DND-41 (cell line): Measurements from ENCODE around the gene KCNG2.

Source experiments
- ATAC-seq: fragments of 200-7000 bp; cut with Tn5 transposase; 3 replicates; pipeline ENCODE4 v1.9.1; 2021; ENCODE audit warnings: low read depth; ENCODE audit not compliant: insufficient read depth
- DNase-seq: peaks from one replicate; pipeline ENCODE4 v3.0.0-alpha.2; 2020
- H2AFZ ChIP-seq: 2 replicates; pipeline ENCODE4 v1.6.0; 2012; ENCODE audit warnings: low read depth, low read length
- H3K27ac ChIP-seq: 2 replicates; pipeline ENCODE4 v1.5.1; 2012; ENCODE audit warnings: low read length, inconsistent platforms
- H3K27me3 ChIP-seq: fragments of 200-600 bp; sonication (generic); 2 replicates; pipeline ENCODE4 v1.6.0; 2012; ENCODE audit warnings: low read length, mild to moderate bottlenecking, inconsistent platforms; ENCODE audit not compliant: insufficient read depth, poor library complexity
- H3K36me3 ChIP-seq: 2 replicates; pipeline ENCODE4 v1.5.1; 2012; ENCODE audit warnings: low read length, inconsistent platforms; ENCODE audit not compliant: insufficient read depth
- H3K4me1 ChIP-seq: 2 replicates; pipeline ENCODE4 v1.5.1; 2012; ENCODE audit warnings: mild to moderate bottlenecking, low read length; ENCODE audit not compliant: insufficient read depth
- H3K4me2 ChIP-seq: 2 replicates; pipeline ENCODE4 v1.6.0; 2012; ENCODE audit warnings: mild to moderate bottlenecking, moderate library complexity, low read length, inconsistent platforms; ENCODE audit not compliant: insufficient read depth
- H3K4me3 ChIP-seq, 2 experiments: fragments of 200-600 bp in 1 of 2; shearing (Covaris generic) in 1 of 2; 2 replicates each; pipeline ENCODE4 v1.5.1; 2012 to 2016; ENCODE audit warnings: inconsistent platforms in 2 of 2, low read length in 2 of 2, mild to moderate bottlenecking in 2 of 2, low read depth in 1 of 2, moderate library complexity in 1 of 2
- H3K79me2 ChIP-seq: 2 replicates; pipeline ENCODE4 v1.6.0; 2012; ENCODE audit warnings: low read length, inconsistent platforms; ENCODE audit not compliant: insufficient read depth
- H3K9ac ChIP-seq: 2 replicates; pipeline ENCODE4 v1.6.0; 2012; ENCODE audit warnings: low read depth, mild to moderate bottlenecking, inconsistent platforms, low read length, moderate library complexity
- H3K9me3 ChIP-seq: 2 replicates; pipeline ENCODE4 v1.5.1; 2012; ENCODE audit warnings: low read length, moderate library complexity, mild to moderate bottlenecking, inconsistent platforms; ENCODE audit not compliant: insufficient read depth, severe bottlenecking
- H4K20me1 ChIP-seq: 2 replicates; pipeline ENCODE4 v1.6.0; 2012; ENCODE audit warnings: low read length; ENCODE audit not compliant: insufficient read depth
- EZH2 ChIP-seq: IDR thresholded peaks from 3 replicates; pipeline ENCODE4 v1.6.1; 2012; ENCODE audit warnings: borderline replicate concordance, low read depth, mild to moderate bottlenecking, moderate library complexity, low read length, inconsistent platforms; ENCODE audit not compliant: severe bottlenecking
- TF ChIP-seq, protein P1 (sequence below): IDR thresholded peaks from 2 replicates; pipeline ENCODE4 v1.5.1; 2012; ENCODE audit warnings: borderline replicate concordance, low read length, moderate library complexity, mild to moderate bottlenecking; ENCODE audit not compliant: poor library complexity, severe bottlenecking; ENCODE audit errors: extremely low read depth

KCNG2 gene

GRCh38 chr18:79926715-79927606 lies 129.2 kb downstream of the KCNG2 start:
- Histone ChIP-seq H2AFZ (no peak overlapping the region), H3K4me1 (no peaks in the 10 kb centered on the region), H3K4me3 (no peak overlapping the region), H3K27ac (no peak overlapping the region), H3K79me2 (peaks cover 45% of the 10 kb centered on the region), H3K27me3 (no peaks in the 10 kb centered on the region), H4K20me1 (peaks cover 14% of the 10 kb centered on the region; the same call in 1 of the 2 replicates), H3K4me2 (no peak overlapping the region), H3K36me3 (peaks cover 48% of the 10 kb centered on the region), H3K9me3 (peaks cover 26% of the 10 kb centered on the region), H3K9ac (no peak overlapping the region)
- DNase-seq (no peak), ATAC-seq (no peak)
- no peak for TF ChIP-seq EZH2
- TF ChIP-seq, protein P1, sequence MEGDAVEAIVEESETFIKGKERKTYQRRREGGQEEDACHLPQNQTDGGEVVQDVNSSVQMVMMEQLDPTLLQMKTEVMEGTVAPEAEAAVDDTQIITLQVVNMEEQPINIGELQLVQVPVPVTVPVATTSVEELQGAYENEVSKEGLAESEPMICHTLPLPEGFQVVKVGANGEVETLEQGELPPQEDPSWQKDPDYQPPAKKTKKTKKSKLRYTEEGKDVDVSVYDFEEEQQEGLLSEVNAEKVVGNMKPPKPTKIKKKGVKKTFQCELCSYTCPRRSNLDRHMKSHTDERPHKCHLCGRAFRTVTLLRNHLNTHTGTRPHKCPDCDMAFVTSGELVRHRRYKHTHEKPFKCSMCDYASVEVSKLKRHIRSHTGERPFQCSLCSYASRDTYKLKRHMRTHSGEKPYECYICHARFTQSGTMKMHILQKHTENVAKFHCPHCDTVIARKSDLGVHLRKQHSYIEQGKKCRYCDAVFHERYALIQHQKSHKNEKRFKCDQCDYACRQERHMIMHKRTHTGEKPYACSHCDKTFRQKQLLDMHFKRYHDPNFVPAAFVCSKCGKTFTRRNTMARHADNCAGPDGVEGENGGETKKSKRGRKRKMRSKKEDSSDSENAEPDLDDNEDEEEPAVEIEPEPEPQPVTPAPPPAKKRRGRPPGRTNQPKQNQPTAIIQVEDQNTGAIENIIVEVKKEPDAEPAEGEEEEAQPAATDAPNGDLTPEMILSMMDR = no peak

DNA sequence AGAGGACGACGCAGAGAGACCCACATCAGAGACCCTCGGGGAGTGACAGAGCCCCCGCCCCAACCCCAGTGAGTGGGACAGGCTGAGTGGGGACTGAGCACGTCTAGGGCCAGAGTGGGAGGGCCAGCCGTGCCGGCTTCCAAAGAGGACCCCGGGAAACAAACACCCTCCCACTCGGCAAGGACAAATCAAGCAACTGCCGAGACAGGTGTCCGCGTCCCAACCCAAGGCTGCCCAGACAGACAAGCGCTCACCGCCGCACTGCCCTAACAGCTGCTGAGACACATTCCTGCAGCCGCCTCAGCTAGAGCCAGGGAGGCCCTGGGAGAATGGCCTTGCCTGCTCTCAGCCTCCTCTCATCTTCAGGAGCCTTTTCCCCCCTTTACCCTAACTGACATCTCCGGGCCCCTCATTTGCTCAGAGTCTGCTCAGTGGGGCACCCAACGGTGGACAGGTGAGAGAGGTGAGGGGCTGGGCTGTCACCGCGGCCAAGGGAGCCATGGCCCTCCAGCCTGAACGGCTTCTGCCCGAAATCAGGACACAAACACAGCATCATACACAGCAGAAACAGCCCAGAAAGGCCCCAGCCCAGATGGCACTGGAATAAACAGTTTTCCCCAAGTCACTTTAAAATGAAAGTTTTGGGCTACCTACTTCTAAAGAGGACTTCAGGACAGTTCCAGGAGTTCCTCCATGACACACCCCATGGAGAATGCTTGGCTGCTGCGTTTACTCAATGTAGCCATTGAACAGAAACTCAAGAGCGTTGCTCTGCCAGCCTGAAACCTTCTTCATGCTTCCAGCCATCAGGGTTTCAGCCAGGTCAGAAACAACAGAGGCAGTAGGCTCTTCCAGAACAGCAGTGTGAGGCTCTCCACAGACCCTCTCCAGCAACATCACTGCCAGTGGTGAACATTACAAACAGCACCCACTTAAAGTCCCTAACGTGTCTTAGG lies 130.1 kb downstream of the KCNG2 start:
- H3K27me3 ChIP-seq = no peaks in the 10 kb centered on the region
- TF ChIP-seq, protein P1 = no peak
- TF ChIP-seq EZH2 = no peak
- no peak for DNase-seq
- no peak overlapping the region for H2AFZ ChIP-seq
- H3K4me1 ChIP-seq = no peaks in the 10 kb centered on the region
- peaks cover 8% of the 10 kb centered on the region; the same call in 1 of the 2 replicates for H4K20me1 ChIP-seq
- no peak for ATAC-seq
- H3K27ac ChIP-seq = no peak overlapping the region
- peaks cover 45% of the 10 kb centered on the region for H3K36me3 ChIP-seq
- H3K9me3 ChIP-seq = peaks cover 33% of the 10 kb centered on the region
- H3K9ac ChIP-seq = no peak overlapping the region
- no peak overlapping the region for H3K4me3 ChIP-seq
- no peak overlapping the region for H3K4me2 ChIP-seq
- H3K79me2 ChIP-seq = peaks cover 48% of the 10 kb centered on the region

DNA sequence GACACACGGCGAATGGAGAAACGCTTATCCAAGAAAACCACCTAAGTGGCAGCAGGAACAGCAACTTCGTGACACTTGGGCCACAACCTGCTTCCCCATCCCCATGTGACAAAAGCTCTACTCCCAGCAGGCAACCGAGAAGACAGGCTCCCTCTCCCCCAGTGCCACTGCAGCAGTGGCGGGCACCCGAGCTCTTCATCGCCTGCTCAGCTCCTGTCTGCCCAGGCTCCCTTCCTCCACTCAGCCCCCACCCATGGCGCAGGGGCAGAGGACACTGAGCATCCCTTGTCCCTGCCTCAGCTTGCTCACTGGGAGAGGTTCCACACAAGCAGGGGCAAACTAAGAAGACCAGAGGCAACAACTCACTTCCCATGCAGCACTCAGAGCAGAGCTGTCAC lies 130.8 kb downstream of the KCNG2 start:
- no peaks in the 10 kb centered on the region for H3K27me3 ChIP-seq
- H3K36me3 ChIP-seq = peaks cover 50% of the 10 kb centered on the region
- H3K4me1 ChIP-seq = no peaks in the 10 kb centered on the region
- no peak overlapping the region for H3K9ac ChIP-seq
- TF ChIP-seq, protein P1 = no peak
- H3K4me2 ChIP-seq = no peak overlapping the region
- H3K79me2 ChIP-seq = peaks cover 52% of the 10 kb centered on the region
- no peak overlapping the region for H2AFZ ChIP-seq
- peaks cover 7% of the 10 kb centered on the region; the same call in 1 of the 2 replicates for H4K20me1 ChIP-seq
- H3K27ac ChIP-seq = no peak overlapping the region
- DNase-seq (no peak), ATAC-seq (no peak)
- H3K4me3 ChIP-seq = no peak overlapping the region
- H3K9me3 ChIP-seq = peaks cover 40% of the 10 kb centered on the region
